ENCODE results near the gene XRCC3. TPM values are rescaled to one million over a fixed set of nuclear protein-coding genes. Genes with fewer than 3 reads are reported as not detected.

Gene XRCC3
- total and polyA plus RNA-seq, 8 donors = 9.2 to 26.0 (median 17.8) TPM

DNA sequence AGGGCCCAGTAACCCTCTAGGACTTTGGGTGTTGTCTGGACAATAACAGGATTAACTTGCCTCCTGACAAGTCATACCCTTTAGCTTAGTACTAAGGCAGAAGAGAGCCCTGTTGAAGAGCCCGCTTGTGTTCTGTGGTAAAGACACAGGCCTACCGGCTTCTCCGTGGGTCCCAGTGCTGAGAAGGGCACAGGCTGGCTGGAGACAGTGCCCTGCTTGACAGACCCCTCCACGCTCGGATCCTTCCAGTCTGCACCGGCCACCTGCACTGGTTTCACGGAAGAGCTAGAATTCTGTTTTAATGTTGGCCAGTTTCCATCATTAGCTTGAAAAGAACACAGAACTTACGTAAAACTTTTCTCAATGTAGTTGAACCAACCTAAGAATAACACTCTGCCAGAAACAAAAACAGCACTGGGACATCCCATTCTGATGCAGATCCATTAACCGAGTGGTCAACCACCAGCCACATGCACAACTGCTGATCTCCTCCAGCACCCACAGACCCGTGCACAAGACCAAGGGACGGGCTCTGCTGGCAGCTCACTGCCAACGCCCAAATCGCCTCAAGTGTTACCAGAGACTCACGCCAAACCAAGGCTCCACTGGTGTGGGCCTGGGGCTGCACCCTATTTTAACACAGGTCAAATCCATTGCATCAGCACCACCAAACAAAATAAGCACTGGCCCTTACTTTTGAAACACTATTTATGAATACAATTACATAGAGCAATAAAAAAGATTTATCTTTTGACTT is 27.4 kb upstream of the XRCC3 start:
- Histone ChIP-seq H3K9me3 (no peaks in the 10 kb centered on the region), H3K27me3 (no peaks in the 10 kb centered on the region), H3K4me3 (no peak overlapping the region), H3K27ac (no peak overlapping the region), H3K4me1 (no peaks in the 10 kb centered on the region), H3K36me3 (peaks cover 0 to 91% of the 10 kb centered on the region in 2 donors)
- intact Hi-C loops (cut with DNase I) = no loop called here
- no peak for ATAC-seq
- no peak for DNase-seq
- TF ChIP-seq, protein P1, sequence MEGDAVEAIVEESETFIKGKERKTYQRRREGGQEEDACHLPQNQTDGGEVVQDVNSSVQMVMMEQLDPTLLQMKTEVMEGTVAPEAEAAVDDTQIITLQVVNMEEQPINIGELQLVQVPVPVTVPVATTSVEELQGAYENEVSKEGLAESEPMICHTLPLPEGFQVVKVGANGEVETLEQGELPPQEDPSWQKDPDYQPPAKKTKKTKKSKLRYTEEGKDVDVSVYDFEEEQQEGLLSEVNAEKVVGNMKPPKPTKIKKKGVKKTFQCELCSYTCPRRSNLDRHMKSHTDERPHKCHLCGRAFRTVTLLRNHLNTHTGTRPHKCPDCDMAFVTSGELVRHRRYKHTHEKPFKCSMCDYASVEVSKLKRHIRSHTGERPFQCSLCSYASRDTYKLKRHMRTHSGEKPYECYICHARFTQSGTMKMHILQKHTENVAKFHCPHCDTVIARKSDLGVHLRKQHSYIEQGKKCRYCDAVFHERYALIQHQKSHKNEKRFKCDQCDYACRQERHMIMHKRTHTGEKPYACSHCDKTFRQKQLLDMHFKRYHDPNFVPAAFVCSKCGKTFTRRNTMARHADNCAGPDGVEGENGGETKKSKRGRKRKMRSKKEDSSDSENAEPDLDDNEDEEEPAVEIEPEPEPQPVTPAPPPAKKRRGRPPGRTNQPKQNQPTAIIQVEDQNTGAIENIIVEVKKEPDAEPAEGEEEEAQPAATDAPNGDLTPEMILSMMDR (IDR thresholded peaks at IDR 0.05) = no peak

DNA sequence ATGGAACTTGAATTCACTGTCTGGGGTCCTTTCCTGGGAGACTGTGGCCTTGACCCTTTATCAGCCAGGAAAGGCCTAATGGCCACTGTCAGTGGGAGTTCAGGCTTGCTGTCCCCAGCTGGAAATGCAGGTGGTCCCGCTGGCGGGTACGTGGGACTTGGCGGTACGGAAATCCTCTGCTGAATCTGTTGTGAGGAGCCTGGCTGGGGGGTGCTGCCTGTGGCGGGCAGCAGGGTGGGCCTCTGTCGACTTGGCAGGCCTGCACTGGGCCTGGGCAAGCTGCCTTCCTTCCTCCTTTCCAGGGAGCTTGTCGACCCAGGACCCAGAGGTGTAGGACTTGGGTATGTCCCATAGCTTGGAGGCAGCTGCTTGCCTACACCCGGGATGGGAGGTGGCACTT is 26.6 kb upstream of the XRCC3 start:
- TF ChIP-seq, protein P1 (IDR thresholded peaks at IDR 0.05) = no peak
- Histone ChIP-seq H3K4me3 (no peak overlapping the region), H3K27me3 (no peaks in the 10 kb centered on the region), H3K27ac (no peak overlapping the region), H3K9me3 (no peaks in the 10 kb centered on the region), H3K36me3 (peaks cover 0 to 94% of the 10 kb centered on the region in 2 donors), H3K4me1 (no peaks in the 10 kb centered on the region)
- ATAC-seq = no peak
- intact Hi-C loops (cut with DNase I) = no loop called here
- peak in 1 of 4 donors; percentile 52 for DNase-seq

DNA sequence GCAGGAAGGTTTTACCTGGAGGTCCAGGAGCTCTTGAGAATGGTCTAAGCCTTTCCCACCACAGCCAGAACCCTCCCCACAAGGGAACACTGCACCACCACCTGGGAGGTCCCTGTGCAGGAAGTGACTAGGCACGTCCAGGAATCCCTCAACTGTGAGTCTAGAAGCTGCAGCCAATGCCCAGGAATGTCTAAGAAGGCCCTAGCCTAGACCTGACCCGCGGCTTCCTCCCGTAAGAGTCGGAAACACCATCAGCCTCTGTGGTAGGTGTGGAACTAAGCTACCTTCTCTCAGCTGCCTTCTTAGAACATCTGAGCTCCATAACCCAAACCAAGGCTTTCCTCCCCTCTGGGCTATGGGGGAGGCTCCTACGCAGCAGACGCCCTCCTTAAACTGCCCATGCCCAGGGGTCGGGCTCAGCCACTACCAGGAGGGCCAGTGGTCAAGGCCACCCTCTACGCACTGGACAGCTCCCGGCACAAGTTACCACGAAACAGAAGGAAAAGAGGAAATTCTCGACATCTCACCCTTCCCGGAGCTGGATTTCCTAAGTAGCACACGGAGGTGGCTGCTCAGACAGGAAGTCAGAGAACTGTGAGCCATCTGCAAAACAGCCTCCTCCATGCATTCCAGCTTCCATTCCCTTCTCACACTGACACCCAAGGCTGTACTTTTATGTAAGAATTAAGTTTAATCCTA is 25.9 kb upstream of the XRCC3 start:
- ATAC-seq (no peak), DNase-seq (no peak)
- H3K27me3 ChIP-seq = no peaks in the 10 kb centered on the region
- H3K36me3 ChIP-seq = peaks cover 0 to 96% of the 10 kb centered on the region in 2 donors
- intact Hi-C loops (cut with DNase I) = no loop called here
- no peaks in the 10 kb centered on the region for H3K4me1 ChIP-seq
- TF ChIP-seq, protein P1 (IDR thresholded peaks at IDR 0.05) = no peak
- no peak overlapping the region for H3K4me3 ChIP-seq
- no peaks in the 10 kb centered on the region for H3K9me3 ChIP-seq
- no peak overlapping the region for H3K27ac ChIP-seq

DNA sequence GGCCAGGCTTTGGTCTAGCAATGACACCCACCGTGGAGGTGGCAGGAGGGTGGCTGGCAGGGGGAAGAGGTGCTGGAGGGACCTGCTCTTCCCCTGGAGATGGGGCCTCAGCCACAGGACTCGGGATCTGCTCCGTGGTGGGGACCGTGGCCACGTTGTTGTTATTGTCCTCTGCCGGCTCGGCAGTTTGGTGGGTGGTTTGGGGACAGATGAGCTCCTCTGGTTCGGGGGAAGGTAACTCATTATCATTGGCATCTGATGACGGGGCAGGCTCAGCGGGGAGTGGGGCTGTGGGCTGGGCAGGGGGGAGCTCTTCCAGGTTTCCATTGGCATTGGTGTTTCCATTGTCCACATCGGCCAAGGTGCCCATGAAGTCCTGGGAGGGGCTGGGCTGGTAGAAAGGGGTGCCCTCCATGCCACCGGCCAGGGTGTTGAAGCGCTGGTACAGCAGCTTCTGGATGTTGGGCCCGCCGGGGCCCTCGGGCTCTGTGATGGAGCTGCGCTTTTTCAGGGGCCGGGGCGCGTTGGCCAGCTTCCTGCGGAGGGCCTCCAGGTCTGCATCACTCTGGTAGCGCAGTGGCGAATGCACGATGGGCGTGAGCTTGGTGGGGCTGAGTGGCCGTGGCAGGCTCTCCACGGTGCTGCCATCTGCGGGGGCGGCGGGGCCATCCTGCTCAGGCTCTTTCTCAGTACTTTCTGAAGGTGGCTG is 24.7 kb upstream of the XRCC3 start:
- intact Hi-C loops (cut with DNase I) = no loop called here
- Histone ChIP-seq H3K9me3 (no peaks in the 10 kb centered on the region), H3K4me1 (no peaks in the 10 kb centered on the region), H3K27ac (no peak overlapping the region), H3K36me3 (peaks cover 0 to 95% of the 10 kb centered on the region in 2 donors), H3K4me3 (no peak overlapping the region), H3K27me3 (no peaks in the 10 kb centered on the region)
- TF ChIP-seq, protein P1 (IDR thresholded peaks at IDR 0.05) = no peak
- DNase-seq = peak in 1 of 4 donors; percentile 77
- no peak for ATAC-seq

DNA sequence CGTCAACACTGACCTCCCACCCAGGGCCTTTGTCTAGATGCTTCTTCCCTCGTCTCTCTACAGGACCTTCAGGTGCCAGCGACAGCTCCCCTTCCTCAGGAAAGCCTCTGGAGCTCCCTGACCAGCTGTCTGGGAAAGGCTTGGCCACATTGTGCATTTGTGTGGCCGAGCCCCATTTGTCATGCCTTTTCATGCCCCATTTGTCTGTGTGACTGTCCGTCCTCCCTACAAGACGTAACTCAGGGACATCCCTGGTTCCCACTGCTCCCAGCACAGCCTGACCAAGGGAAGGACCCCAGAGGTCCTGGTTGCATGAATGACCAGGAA is 24.2 kb upstream of the XRCC3 start:
- no peak for ATAC-seq
- no peaks in the 10 kb centered on the region for H3K27me3 ChIP-seq
- no peaks in the 10 kb centered on the region for H3K4me1 ChIP-seq
- no peak overlapping the region for H3K4me3 ChIP-seq
- H3K36me3 ChIP-seq = peaks cover 0 to 97% of the 10 kb centered on the region in 2 donors
- no peaks in the 10 kb centered on the region for H3K9me3 ChIP-seq
- H3K27ac ChIP-seq = no peak overlapping the region
- no peak for DNase-seq
- TF ChIP-seq, protein P1 (IDR thresholded peaks at IDR 0.05) = no peak
- intact Hi-C loops (cut with DNase I) = no loop called here

All from left lung (tissue), 10 donors.